GM19023 (cell line): ENCODE results near the gene MEDAG.

Source experiments
- ATAC-seq: cut with Tn5 transposase; IDR thresholded peaks from one replicate; pipeline ENCODE4 v1.9.1; 2021; ENCODE audit warnings: mild to moderate bottlenecking, moderate library complexity; ENCODE audit not compliant: unreplicated experiment

MEDAG gene

GRCh38 chr13:30936971-30937370 is 30.9 kb downstream of the MEDAG start:
- no peak for ATAC-seq

GRCh38 chr13:30943881-30944280 is 37.8 kb downstream of the MEDAG start:
- ATAC-seq: no peak

GRCh38 chr13:30957258-30957943 is 51.3 kb downstream of the MEDAG start:
- no peak for ATAC-seq

GRCh38 chr13:30959678-30960077 is 53.6 kb downstream of the MEDAG start:
- ATAC-seq: no peak

GRCh38 chr13:30963791-30964190 is 57.7 kb downstream of the MEDAG start:
- no peak for ATAC-seq

- no peak for ATAC-seq
Observed at GRCh38 chr13:30965380-30965779, 59.3 kb downstream of the MEDAG start.

- ATAC-seq: no peak
Observed at GRCh38 chr13:30966101-30966500, 60.0 kb downstream of the MEDAG start.

GRCh38 chr13:30968846-30969245 is 62.8 kb downstream of the MEDAG start:
- no peak for ATAC-seq

- no peak for ATAC-seq
Observed at GRCh38 chr13:30971575-30971974, 65.5 kb downstream of the MEDAG start.

GRCh38 chr13:30972888-30973377 is 66.9 kb downstream of the MEDAG start:
- no peak for ATAC-seq

- no peak for ATAC-seq
Observed at GRCh38 chr13:30974350-30974749, 68.3 kb downstream of the MEDAG start.
